Measurements from ENCODE around the gene KIF11. TPM values are rescaled to one million over a fixed set of nuclear protein-coding genes. Genes with fewer than 3 reads are reported as not detected.

The KIF11 gene
- total and polyA plus RNA-seq, 9 of the 15 experiments (the other 6 are each of a cell fraction or from before 2014, with no cell fraction given): 11.3 to 54.4 (median 29.2) TPM

GRCh38 chr10:92692080-92692671 is 99.2 kb downstream of the KIF11 start (continued):
- TF ChIP-seq POLR2H (tag; IDR thresholded peaks at IDR 0.05; ENCODE audit: low read depth) (no peak), HLTF (IDR thresholded peaks at IDR 0.05) (0 out of 2 replicates have a peak, but pooled peaks have one; percentile 44), FOXM1 (IDR thresholded peaks at IDR 0.05; ENCODE audit: low read depth) (no peak), FOXM1 (CRISPR knock-in tag; IDR thresholded peaks at IDR 0.05; ENCODE audit: low read depth) (no peak), ZNF583 (CRISPR knock-in tag; IDR thresholded peaks at IDR 0.05) (no peak), ZNF639 (CRISPR knock-in tag; conservative IDR thresholded peaks at IDR 0.05 in 1 of 2, IDR thresholded peaks at IDR 0.05 in 1 of 2) (no peak), ZNF76 (CRISPR knock-in tag; IDR thresholded peaks at IDR 0.05; ENCODE audit: borderline replicate concordance) (no peak), ZNF589 (CRISPR knock-in tag; IDR thresholded peaks at IDR 0.05; ENCODE audit: low read depth) (no peak), SIN3A (IDR thresholded peaks at IDR 0.05; ENCODE audit: borderline replicate concordance in 2 of 2, control insufficient read depth in 1 of 2, low read depth in 2 of 2, low read length in 2 of 2) (peak in 1 of 2 experiments; percentile 55; a peak in 1 of 4 replicates), SUPT5H (IDR thresholded peaks at IDR 0.05) (peak; percentile 58), ETS2 (tag; IDR thresholded peaks at IDR 0.05; ENCODE audit: borderline replicate concordance, poor library complexity, severe bottlenecking) (no peak)
- TF ChIP-seq, protein P1, sequence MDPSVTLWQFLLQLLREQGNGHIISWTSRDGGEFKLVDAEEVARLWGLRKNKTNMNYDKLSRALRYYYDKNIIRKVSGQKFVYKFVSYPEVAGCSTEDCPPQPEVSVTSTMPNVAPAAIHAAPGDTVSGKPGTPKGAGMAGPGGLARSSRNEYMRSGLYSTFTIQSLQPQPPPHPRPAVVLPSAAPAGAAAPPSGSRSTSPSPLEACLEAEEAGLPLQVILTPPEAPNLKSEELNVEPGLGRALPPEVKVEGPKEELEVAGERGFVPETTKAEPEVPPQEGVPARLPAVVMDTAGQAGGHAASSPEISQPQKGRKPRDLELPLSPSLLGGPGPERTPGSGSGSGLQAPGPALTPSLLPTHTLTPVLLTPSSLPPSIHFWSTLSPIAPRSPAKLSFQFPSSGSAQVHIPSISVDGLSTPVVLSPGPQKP (CRISPR knock-in tag; IDR thresholded peaks at IDR 0.05): no peak
- TF ChIP-seq, protein P2, sequence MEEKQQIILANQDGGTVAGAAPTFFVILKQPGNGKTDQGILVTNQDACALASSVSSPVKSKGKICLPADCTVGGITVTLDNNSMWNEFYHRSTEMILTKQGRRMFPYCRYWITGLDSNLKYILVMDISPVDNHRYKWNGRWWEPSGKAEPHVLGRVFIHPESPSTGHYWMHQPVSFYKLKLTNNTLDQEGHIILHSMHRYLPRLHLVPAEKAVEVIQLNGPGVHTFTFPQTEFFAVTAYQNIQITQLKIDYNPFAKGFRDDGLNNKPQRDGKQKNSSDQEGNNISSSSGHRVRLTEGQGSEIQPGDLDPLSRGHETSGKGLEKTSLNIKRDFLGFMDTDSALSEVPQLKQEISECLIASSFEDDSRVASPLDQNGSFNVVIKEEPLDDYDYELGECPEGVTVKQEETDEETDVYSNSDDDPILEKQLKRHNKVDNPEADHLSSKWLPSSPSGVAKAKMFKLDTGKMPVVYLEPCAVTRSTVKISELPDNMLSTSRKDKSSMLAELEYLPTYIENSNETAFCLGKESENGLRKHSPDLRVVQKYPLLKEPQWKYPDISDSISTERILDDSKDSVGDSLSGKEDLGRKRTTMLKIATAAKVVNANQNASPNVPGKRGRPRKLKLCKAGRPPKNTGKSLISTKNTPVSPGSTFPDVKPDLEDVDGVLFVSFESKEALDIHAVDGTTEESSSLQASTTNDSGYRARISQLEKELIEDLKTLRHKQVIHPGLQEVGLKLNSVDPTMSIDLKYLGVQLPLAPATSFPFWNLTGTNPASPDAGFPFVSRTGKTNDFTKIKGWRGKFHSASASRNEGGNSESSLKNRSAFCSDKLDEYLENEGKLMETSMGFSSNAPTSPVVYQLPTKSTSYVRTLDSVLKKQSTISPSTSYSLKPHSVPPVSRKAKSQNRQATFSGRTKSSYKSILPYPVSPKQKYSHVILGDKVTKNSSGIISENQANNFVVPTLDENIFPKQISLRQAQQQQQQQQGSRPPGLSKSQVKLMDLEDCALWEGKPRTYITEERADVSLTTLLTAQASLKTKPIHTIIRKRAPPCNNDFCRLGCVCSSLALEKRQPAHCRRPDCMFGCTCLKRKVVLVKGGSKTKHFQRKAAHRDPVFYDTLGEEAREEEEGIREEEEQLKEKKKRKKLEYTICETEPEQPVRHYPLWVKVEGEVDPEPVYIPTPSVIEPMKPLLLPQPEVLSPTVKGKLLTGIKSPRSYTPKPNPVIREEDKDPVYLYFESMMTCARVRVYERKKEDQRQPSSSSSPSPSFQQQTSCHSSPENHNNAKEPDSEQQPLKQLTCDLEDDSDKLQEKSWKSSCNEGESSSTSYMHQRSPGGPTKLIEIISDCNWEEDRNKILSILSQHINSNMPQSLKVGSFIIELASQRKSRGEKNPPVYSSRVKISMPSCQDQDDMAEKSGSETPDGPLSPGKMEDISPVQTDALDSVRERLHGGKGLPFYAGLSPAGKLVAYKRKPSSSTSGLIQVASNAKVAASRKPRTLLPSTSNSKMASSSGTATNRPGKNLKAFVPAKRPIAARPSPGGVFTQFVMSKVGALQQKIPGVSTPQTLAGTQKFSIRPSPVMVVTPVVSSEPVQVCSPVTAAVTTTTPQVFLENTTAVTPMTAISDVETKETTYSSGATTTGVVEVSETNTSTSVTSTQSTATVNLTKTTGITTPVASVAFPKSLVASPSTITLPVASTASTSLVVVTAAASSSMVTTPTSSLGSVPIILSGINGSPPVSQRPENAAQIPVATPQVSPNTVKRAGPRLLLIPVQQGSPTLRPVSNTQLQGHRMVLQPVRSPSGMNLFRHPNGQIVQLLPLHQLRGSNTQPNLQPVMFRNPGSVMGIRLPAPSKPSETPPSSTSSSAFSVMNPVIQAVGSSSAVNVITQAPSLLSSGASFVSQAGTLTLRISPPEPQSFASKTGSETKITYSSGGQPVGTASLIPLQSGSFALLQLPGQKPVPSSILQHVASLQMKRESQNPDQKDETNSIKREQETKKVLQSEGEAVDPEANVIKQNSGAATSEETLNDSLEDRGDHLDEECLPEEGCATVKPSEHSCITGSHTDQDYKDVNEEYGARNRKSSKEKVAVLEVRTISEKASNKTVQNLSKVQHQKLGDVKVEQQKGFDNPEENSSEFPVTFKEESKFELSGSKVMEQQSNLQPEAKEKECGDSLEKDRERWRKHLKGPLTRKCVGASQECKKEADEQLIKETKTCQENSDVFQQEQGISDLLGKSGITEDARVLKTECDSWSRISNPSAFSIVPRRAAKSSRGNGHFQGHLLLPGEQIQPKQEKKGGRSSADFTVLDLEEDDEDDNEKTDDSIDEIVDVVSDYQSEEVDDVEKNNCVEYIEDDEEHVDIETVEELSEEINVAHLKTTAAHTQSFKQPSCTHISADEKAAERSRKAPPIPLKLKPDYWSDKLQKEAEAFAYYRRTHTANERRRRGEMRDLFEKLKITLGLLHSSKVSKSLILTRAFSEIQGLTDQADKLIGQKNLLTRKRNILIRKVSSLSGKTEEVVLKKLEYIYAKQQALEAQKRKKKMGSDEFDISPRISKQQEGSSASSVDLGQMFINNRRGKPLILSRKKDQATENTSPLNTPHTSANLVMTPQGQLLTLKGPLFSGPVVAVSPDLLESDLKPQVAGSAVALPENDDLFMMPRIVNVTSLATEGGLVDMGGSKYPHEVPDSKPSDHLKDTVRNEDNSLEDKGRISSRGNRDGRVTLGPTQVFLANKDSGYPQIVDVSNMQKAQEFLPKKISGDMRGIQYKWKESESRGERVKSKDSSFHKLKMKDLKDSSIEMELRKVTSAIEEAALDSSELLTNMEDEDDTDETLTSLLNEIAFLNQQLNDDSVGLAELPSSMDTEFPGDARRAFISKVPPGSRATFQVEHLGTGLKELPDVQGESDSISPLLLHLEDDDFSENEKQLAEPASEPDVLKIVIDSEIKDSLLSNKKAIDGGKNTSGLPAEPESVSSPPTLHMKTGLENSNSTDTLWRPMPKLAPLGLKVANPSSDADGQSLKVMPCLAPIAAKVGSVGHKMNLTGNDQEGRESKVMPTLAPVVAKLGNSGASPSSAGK (IDR thresholded peaks at IDR 0.05): peak; percentile 87

Data from K562 (cell line).